SKM-1 treated with dmso at 0.1 percent for 144 hours (cell line): Measurements from ENCODE around the gene WWP2.

Source experiments
- DNase-seq: peaks from one replicate; lab custom pipeline; 2025; ENCODE audit not compliant: unreplicated experiment; lab: John Stamatoyannopoulos, UW

Gene WWP2

GRCh38 chr16:69888005-69888590 lies 126.0 kb downstream of the WWP2 start:
- DNase-seq: no peak

DNA sequence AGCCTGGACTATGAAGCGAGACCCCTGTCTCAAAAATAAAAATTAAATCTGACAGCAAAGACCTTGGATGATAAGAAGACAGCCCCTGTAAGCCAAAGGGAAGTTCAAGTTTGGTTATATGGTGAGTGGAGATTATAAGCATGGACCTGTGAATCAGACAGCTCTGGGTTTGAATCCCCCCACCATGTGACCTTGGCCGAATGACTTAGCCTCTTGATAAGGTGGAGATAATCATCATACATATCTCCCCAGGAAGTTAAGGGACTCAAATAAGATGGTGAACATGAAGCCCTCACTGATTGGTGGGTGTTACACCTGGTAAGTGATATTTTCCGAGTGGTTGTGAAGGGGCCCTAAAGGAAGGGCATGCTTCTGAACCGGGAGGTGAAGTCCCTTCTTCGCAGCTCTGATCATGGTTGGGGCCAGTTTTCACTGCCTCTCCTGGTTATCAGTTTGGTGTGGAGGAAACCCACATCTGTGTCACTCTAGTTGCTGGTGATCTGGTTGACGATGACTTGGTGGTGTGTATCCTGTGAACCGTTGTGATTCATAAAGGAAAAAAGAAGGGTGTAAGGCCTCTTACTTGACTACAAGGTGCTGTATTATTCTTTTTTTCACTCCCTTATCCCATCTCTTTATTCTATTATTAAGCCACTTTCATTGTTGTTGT lies 127.3 kb downstream of the WWP2 start:
- no peak for DNase-seq

- DNase-seq: no peak
Observed at GRCh38 chr16:69890114-69890891, 128.2 kb downstream of the WWP2 start.

GRCh38 chr16:69890892-69891282 lies 128.8 kb downstream of the WWP2 start:
- DNase-seq: no peak

GRCh38 chr16:69892378-69892777 lies 130.2 kb downstream of the WWP2 start:
- no peak for DNase-seq

GRCh38 chr16:69893106-69893505 lies 131.0 kb downstream of the WWP2 start:
- DNase-seq: no peak

DNA sequence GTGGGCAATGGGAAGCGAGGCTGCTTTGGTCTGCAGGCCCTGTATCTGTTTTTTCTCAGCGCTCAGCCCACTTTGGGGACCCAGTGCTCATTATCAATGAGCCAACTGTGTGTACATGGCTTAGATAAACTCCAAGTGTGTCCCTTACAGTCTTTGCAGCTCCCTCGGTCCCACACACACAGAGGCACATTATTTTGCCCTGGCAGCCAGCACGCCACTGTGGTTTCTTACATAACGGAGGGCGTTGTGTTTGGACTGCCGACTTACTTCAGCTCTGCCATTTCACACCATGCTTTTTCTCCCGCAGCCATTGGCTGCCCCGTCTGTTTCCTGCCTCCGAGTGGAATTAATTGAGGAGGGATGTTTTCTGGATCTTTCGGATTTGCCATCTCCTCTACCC lies 132.5 kb downstream of the WWP2 start:
- no peak for DNase-seq

DNA sequence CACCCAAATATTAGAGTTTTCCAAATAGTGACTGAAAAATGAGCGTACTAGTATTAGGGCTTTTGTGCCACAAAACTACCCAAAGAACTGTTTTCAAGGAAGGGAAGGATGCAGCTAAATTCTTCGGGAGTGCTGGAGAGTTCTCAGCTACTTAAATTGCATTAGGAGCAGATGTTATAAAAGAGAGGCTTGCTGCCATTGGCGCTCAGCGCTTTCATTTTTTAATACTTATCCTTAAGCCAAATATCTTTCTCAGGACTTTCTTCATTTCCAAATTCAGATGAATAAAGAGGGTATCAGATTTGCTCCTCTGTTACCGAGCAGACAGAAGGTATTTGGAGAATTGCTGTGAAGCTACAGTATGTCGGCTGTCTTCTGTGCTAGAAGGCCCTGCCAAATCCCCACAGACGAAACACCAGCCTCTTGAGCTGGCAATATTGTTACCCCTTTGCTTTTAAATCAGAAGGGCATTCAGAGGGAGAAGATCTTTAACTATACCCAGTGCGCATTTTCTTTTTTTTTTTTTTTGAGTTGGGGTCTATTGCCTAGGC lies 141.8 kb downstream of the WWP2 start:
- no peak for DNase-seq

- no peak for DNase-seq
Observed at GRCh38 chr16:69904495-69905170, 142.5 kb downstream of the WWP2 start.

GRCh38 chr16:69905171-69905555 lies 143.0 kb downstream of the WWP2 start:
- no peak for DNase-seq

DNA sequence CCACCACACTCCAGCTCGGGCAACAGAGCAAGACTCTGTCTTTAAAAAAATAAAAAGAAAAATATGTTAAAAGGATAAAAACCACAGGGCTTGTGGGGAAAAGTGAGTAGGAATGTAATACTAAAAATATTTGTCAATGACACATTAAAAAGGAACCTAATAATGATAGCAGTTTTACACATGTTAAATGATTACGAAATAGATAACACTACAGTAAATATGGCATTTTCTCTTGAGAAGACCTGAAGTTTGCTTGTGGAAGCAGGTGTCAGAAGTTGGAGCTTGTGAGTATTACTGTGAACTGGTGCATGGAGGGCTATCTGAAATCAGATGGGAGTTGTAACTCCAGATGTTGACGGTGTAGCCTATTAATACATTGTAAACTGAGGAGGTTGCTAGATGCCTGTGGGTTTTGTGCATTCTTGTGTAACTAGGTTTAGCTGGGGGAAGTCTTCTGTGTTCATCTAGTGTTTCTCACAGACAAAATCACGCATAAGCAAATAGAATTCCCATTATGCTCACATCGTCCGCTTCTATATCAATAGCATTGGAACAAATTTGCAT lies 144.8 kb downstream of the WWP2 start:
- no peak for DNase-seq

- no peak for DNase-seq
Observed at GRCh38 chr16:69909043-69909442, 146.9 kb downstream of the WWP2 start.

GRCh38 chr16:69909760-69910159 lies 147.6 kb downstream of the WWP2 start:
- DNase-seq: no peak

GRCh38 chr16:69910964-69911363 lies 148.8 kb downstream of the WWP2 start:
- no peak for DNase-seq

DNA sequence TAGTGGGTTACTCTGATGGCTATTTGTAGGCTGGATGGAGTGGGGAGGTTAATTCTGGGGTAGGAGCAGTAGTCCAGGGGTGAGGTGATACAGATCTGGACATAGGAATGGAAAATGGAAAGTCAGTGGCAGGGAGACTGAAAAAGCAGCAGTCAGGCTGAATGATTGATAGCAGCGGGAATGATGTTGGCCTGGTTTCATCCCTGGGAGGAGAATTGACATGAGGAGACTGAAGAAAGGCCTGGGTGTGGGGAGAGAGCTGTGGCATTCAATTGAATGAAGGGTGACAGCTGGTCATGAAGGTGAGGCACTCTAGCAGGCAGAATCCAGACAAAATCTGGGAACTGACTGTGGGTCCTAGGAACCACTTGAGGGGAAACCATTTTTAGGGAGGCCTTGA lies 154.3 kb downstream of the WWP2 start:
- no peak for DNase-seq

DNA sequence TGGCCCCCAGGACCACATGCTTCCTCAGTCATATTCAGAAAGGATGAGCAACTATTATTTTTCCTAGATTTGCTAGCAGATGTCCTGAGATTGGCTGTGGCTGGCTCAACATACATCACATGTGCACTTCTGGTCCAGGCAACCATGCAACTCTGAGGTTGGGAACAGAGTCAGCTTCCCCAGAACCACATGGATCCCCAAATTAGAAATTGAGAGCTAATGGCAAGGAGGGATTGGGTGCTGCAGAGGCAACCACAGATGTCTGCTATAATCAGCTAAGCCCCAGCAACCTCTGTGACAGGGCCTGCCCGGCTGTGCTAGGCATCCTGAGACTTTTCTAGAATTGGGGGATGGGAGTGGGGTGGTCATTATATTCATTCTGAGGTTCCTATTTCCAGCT lies 155.2 kb downstream of the WWP2 start:
- no peak for DNase-seq

DNA sequence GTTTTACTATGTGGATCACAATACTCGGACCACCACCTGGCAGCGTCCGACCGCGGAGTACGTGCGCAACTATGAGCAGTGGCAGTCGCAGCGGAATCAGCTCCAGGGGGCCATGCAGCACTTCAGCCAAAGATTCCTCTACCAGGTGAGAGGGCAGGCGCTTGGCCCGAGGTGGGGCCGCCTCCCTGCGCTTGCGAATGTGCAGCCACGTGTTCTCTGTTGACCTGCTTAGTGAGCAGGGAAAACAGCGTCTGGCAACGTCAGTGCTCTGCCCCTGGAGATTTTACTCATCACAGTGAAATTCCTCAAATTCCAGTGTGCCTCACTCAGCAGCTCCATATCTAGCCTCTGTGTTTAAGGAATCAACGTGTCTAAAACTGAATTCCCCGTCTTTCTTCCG lies 155.6 kb downstream of the WWP2 start:
- no peak for DNase-seq

DNA sequence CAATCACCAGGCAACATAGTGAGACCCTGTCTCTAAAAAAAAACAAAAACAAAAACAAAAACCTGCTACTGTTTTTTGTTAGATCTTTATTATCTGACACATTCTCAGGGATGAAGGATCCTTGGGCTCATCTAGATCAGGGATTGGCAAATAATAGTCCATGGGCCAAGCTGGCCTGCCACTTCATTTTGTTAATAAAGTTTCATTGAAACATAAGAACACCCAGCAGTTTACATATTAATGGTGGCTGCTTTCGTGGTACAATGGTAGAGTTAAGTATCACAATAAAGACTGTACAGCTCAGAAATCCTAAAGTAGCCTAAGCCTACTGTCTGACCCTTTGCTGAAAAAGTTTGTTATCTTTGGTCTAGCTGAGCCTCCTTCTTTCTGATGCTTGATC lies 156.1 kb downstream of the WWP2 start:
- no peak for DNase-seq

GRCh38 chr16:69921127-69921526 lies 159.0 kb downstream of the WWP2 start:
- no peak for DNase-seq

GRCh38 chr16:69922200-69922599 lies 160.1 kb downstream of the WWP2 start:
- DNase-seq: no peak
